AG10803 (cell line): ENCODE results near the gene DPEP2.
A peak's percentile ranks its signal among the peaks of the same experiment; 100 is the strongest.

Experiments used
- DNase-seq: peaks from one replicate; pipeline ENCODE4 v3.0.0; 2010; ENCODE audit warnings: low read depth
- H3K4me3 ChIP-seq: 2 replicates; pipeline ENCODE4 v1.5.1; 2011; ENCODE audit warnings: mild to moderate bottlenecking, low read length, control low read depth
- CTCF ChIP-seq: conservative IDR thresholded peaks from 2 replicates; pipeline ENCODE4 v1.5.1; 2011; ENCODE audit warnings: mild to moderate bottlenecking, low read length, control low read depth, inconsistent platforms

DPEP2 gene

DNA sequence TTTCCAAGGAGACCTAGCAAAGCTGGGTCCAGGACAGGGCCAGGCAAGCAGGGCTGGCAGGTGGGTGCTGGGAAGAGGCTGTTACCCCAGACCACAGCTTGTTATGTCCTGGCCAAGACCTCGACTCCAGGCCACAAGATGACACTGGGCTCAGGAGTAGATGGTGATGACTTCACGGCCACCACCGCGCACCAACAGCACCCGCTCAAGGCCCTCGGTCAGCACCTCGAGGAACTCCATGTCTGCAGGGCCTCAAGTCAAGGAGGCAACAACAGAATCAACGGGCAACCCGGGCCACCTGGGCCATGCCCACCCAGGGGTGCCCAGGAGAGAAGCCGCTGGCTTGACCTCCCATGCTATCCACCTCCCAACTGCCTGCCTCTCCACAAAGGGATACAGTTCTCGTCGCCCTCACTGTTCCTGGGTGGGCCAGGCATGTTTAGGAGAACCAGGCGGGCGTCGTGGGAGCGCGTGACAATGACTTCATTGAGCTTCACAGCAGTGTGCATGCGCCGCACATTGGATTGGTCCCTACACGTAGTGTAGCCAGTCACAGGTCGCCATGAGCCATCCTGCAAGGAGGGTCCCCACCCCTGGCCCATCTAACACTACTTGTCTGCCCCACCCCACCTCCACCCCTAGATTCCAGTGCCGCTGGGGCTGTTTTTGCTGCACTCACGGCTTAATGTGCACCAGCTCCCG lies 54.4 kb downstream of the DPEP2 start:
- no peak for DNase-seq
- TF ChIP-seq CTCF = no peak
- no peak overlapping the region for H3K4me3 ChIP-seq

DNA sequence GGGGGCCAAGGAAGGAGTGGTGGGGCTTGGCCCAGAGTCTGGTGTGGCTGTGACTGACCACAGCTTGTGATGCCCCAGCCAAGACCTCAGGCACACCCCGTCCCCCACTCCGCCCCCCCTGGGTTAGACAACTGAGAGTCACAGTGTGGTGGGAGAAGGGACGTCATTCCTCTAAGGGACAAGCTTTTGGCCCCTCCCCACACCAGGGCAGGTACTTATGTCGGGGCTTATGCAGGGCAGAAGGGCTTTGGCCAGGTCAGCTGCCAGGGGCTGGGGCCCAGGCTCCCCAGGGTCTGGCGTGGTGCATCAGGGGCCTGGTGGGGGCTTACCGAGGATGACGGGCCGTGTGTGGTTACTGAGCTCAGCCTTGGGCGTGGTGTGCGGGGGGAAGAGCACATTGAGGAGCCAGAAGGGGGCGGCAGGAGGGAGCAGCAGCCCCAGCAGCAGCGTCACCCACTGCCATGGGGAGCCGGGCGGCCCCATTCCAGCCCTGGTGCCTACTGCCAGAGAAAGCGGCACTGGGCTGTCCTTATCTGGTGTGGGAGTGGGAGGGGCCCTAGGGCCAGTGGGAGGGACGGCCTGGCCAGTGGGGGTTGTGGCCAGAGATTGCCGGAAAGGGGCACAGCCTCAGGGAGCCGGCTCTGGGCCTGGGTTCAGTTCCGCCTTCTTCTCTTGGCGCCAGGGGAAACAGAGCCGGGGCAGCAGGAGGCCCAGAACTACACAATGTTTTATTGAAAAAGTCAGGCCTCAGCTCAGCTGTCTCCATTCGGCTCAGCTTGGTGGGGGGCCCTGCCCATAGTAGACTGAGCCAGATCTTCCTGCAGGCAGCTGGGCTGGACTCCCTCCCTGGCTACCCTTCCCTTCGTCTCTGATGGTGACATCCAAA lies 55.4 kb downstream of the DPEP2 start, which contains the start of gene LCAT:
Gene LCAT, minus strand, starts transcription at position 502 of the 886 bp plus-strand sequence. Its CDS starts 19 bp downstream, at position 483.
- no peak within 1 kb of the TSS for H3K4me3 ChIP-seq
- DNase-seq = no peak
- no peak for TF ChIP-seq CTCF

GRCh38 chr16:67943256-67943618 lies 56.0 kb downstream of the DPEP2 start:
- no peak overlapping the region for H3K4me3 ChIP-seq
- no peak for DNase-seq
- TF ChIP-seq CTCF = no peak

GRCh38 chr16:67942510-67943255 lies 56.6 kb downstream of the DPEP2 start:
- DNase-seq = no peak
- no peak overlapping the region for H3K4me3 ChIP-seq
- TF ChIP-seq CTCF = no peak

DNA sequence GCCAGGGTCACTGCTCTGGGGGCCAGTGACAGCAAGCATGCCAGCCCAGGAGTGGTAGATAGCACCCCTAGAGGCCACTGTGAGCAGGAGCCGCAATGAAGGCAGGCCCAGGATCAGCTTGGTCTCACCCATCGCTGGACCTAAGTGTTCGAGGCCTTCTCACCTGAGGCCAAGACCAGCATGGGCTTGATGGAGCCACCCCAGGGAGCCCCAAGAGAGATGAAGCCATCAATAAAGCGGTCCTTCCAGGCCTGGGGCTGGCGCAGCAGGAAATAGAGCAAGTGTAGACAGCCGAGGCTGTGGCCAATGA lies 57.1 kb downstream of the DPEP2 start:
- TF ChIP-seq CTCF = peak; percentile 66
- no peak overlapping the region for H3K4me3 ChIP-seq
- DNase-seq = peak; percentile 24

GRCh38 chr16:67941469-67942199 lies 57.6 kb downstream of the DPEP2 start:
- DNase-seq = no peak
- TF ChIP-seq CTCF = no peak
- H3K4me3 ChIP-seq = no peak overlapping the region
